ENCODE measurements around the gene VAC14.

Gene VAC14

GRCh38 chr16:70784692-70785555, 16.0 kb downstream of the VAC14 start:
- no peak for DNase-seq

GRCh38 chr16:70782237-70782636, 18.7 kb downstream of the VAC14 start:
- no peak for DNase-seq

GRCh38 chr16:70781800-70782199, 19.2 kb downstream of the VAC14 start:
- DNase-seq = no peak

GRCh38 chr16:70780546-70780945, 20.4 kb downstream of the VAC14 start:
- peak; percentile 27 for DNase-seq

- DNase-seq = no peak
Measured at GRCh38 chr16:70779361-70779760, 21.6 kb downstream of the VAC14 start.

- DNase-seq = peak; percentile 97
Measured at GRCh38 chr16:70778901-70779309, 22.1 kb downstream of the VAC14 start.

- DNase-seq = no peak
Measured at GRCh38 chr16:70777973-70778406, 23.0 kb downstream of the VAC14 start.

GRCh38 chr16:70777496-70777895, 23.5 kb downstream of the VAC14 start:
- DNase-seq = no peak

- no peak for DNase-seq
Measured at GRCh38 chr16:70775399-70775798, 25.6 kb downstream of the VAC14 start.

GRCh38 chr16:70774261-70774660, 26.7 kb downstream of the VAC14 start:
- DNase-seq = no peak

- no peak for DNase-seq
Measured at GRCh38 chr16:70772493-70772892, 28.5 kb downstream of the VAC14 start.

GRCh38 chr16:70770626-70771552, 30.1 kb downstream of the VAC14 start:
- peak; percentile 79 for DNase-seq

GRCh38 chr16:70770291-70770625, 30.7 kb downstream of the VAC14 start:
- DNase-seq = no peak

GRCh38 chr16:70769761-70770160, 31.2 kb downstream of the VAC14 start:
- no peak for DNase-seq

- no peak for DNase-seq
Measured at GRCh38 chr16:70769131-70769530, 31.8 kb downstream of the VAC14 start.

- no peak for DNase-seq
Measured at GRCh38 chr16:70768203-70768580, 32.8 kb downstream of the VAC14 start.

- peak; percentile 74 for DNase-seq
Measured at GRCh38 chr16:70767377-70768202, 33.4 kb downstream of the VAC14 start.

- DNase-seq = no peak
Measured at GRCh38 chr16:70766658-70767057, 34.3 kb downstream of the VAC14 start.

- DNase-seq = no peak
Measured at GRCh38 chr16:70766176-70766575, 34.8 kb downstream of the VAC14 start.

GRCh38 chr16:70765491-70765890, 35.5 kb downstream of the VAC14 start:
- no peak for DNase-seq

GRCh38 chr16:70764632-70765031, 36.3 kb downstream of the VAC14 start:
- no peak for DNase-seq

GRCh38 chr16:70760221-70760620, 40.7 kb downstream of the VAC14 start:
- DNase-seq = no peak

GRCh38 chr16:70759666-70760065, 41.3 kb downstream of the VAC14 start:
- no peak for DNase-seq
